T-helper 2 cell treated with Interferon-gamma antibody and Interleukin-4, amounts not matched to agents 5 μg/mL and 100 μg/mL, for 36 hours (primary cell): Measurements from ENCODE around the gene SDC4.

Source experiments
- DNase-seq: peaks from one replicate; pipeline ENCODE4 v3.0.0; 2021; ENCODE audit warnings: low spot score
- H3K27ac Mint-ChIP-seq: one replicate; pipeline ENCODE4 v1.8.0; 2021; ENCODE audit warnings: mild to moderate bottlenecking, mixed read lengths
- H3K27me3 Mint-ChIP-seq: one replicate; pipeline ENCODE4 v1.8.0; 2021; ENCODE audit warnings: low read depth, mixed read lengths
- H3K36me3 Mint-ChIP-seq: one replicate; pipeline ENCODE4 v1.8.0; 2021; ENCODE audit warnings: low read depth, mixed read lengths
- H3K4me1 Mint-ChIP-seq: one replicate; pipeline ENCODE4 v1.8.0; 2021; ENCODE audit warnings: low read depth, mixed read lengths
- H3K4me3 Mint-ChIP-seq: one replicate; pipeline ENCODE4 v1.8.0; 2022; ENCODE audit warnings: mild to moderate bottlenecking, moderate library complexity, mixed read lengths
- H3K9me3 Mint-ChIP-seq: one replicate; pipeline ENCODE4 v1.8.0; 2021; ENCODE audit warnings: mixed read lengths

The SDC4 gene

GRCh38 chr20:45343532-45344167 lies 4.6 kb downstream of the SDC4 start:
- no peak for DNase-seq
- H3K27me3 Mint-ChIP-seq, result no peaks in the 10 kb centered on the region
- peaks cover 2% of the 10 kb centered on the region for H3K36me3 Mint-ChIP-seq
- no peak overlapping the region for H3K4me3 Mint-ChIP-seq
- no peak overlapping the region for H3K27ac Mint-ChIP-seq
- H3K9me3 Mint-ChIP-seq, result no peaks in the 10 kb centered on the region
- H3K4me1 Mint-ChIP-seq, result peaks cover 41% of the 10 kb centered on the region

GRCh38 chr20:45342855-45343531 lies 5.2 kb downstream of the SDC4 start:
- no peaks in the 10 kb centered on the region for H3K9me3 Mint-ChIP-seq
- DNase-seq, result no peak
- H3K36me3 Mint-ChIP-seq, result peaks cover 2% of the 10 kb centered on the region
- no peak overlapping the region for H3K4me3 Mint-ChIP-seq
- no peak overlapping the region for H3K27ac Mint-ChIP-seq
- no peaks in the 10 kb centered on the region for H3K27me3 Mint-ChIP-seq
- H3K4me1 Mint-ChIP-seq, result peaks cover 39% of the 10 kb centered on the region

- Mint-ChIP-seq H3K27me3 (no peaks in the 10 kb centered on the region), H3K4me3 (no peak overlapping the region), H3K4me1 (peaks cover 34% of the 10 kb centered on the region), H3K36me3 (peaks cover 2% of the 10 kb centered on the region), H3K27ac (peak overlapping the region; percentile 10), H3K9me3 (no peaks in the 10 kb centered on the region)
- no peak for DNase-seq
Observed at GRCh38 chr20:45341939-45342854, 6.0 kb downstream of the SDC4 start.

GRCh38 chr20:45341579-45341938 lies 6.7 kb downstream of the SDC4 start:
- Mint-ChIP-seq H3K27ac (peak overlapping the region; percentile 10), H3K36me3 (peaks cover 2% of the 10 kb centered on the region), H3K9me3 (no peaks in the 10 kb centered on the region), H3K27me3 (no peaks in the 10 kb centered on the region), H3K4me3 (no peak overlapping the region), H3K4me1 (peaks cover 28% of the 10 kb centered on the region)
- DNase-seq, result no peak

GRCh38 chr20:45340951-45341350 lies 7.3 kb downstream of the SDC4 start:
- Mint-ChIP-seq H3K9me3 (no peaks in the 10 kb centered on the region), H3K27me3 (no peaks in the 10 kb centered on the region), H3K4me1 (peaks cover 23% of the 10 kb centered on the region), H3K4me3 (no peak overlapping the region), H3K27ac (no peak overlapping the region), H3K36me3 (peaks cover 2% of the 10 kb centered on the region)
- no peak for DNase-seq

- H3K9me3 Mint-ChIP-seq, result no peaks in the 10 kb centered on the region
- H3K27ac Mint-ChIP-seq, result no peak overlapping the region
- H3K36me3 Mint-ChIP-seq, result peaks cover 2% of the 10 kb centered on the region
- DNase-seq, result no peak
- no peaks in the 10 kb centered on the region for H3K27me3 Mint-ChIP-seq
- H3K4me3 Mint-ChIP-seq, result no peak overlapping the region
- H3K4me1 Mint-ChIP-seq, result peaks cover 17% of the 10 kb centered on the region
Observed at GRCh38 chr20:45340236-45340847, 7.9 kb downstream of the SDC4 start.

GRCh38 chr20:45339799-45340198 lies 8.4 kb downstream of the SDC4 start:
- Mint-ChIP-seq H3K27ac (no peak overlapping the region), H3K36me3 (no peaks in the 10 kb centered on the region), H3K9me3 (no peaks in the 10 kb centered on the region), H3K4me3 (no peak overlapping the region), H3K27me3 (no peaks in the 10 kb centered on the region), H3K4me1 (peaks cover 14% of the 10 kb centered on the region)
- no peak for DNase-seq

GRCh38 chr20:45339084-45339483 lies 9.1 kb downstream of the SDC4 start:
- DNase-seq, result no peak
- no peaks in the 10 kb centered on the region for H3K36me3 Mint-ChIP-seq
- no peak overlapping the region for H3K27ac Mint-ChIP-seq
- H3K27me3 Mint-ChIP-seq, result no peaks in the 10 kb centered on the region
- no peak overlapping the region for H3K4me3 Mint-ChIP-seq
- peaks cover 9% of the 10 kb centered on the region for H3K4me1 Mint-ChIP-seq
- no peaks in the 10 kb centered on the region for H3K9me3 Mint-ChIP-seq

- Mint-ChIP-seq H3K4me1 (peaks cover 8% of the 10 kb centered on the region), H3K27ac (no peak overlapping the region), H3K36me3 (no peaks in the 10 kb centered on the region)
Observed at GRCh38 chr20:45338121-45339030, 9.8 kb downstream of the SDC4 start.

GRCh38 chr20:45337367-45338120 lies 10.7 kb downstream of the SDC4 start:
- Mint-ChIP-seq H3K36me3 (no peaks in the 10 kb centered on the region), H3K27ac (no peak overlapping the region), H3K4me3 (no peak overlapping the region), H3K27me3 (no peaks in the 10 kb centered on the region), H3K9me3 (no peaks in the 10 kb centered on the region), H3K4me1 (peaks cover 8% of the 10 kb centered on the region)
- no peak for DNase-seq

More at GRCh38 chr20:45338121-45339030, 9.8 kb downstream of the SDC4 start:
- Mint-ChIP-seq H3K4me3 (no peak overlapping the region), H3K27me3 (no peaks in the 10 kb centered on the region), H3K9me3 (no peaks in the 10 kb centered on the region)
- DNase-seq, result no peak

- Mint-ChIP-seq H3K27me3 (no peaks in the 10 kb centered on the region), H3K27ac (peak overlapping the region; percentile 67)
Observed at GRCh38 chr20:45336530-45337366, 11.5 kb downstream of the SDC4 start.

GRCh38 chr20:45330476-45330875 lies 17.7 kb downstream of the SDC4 start:
- Mint-ChIP-seq H3K9me3 (no peaks in the 10 kb centered on the region), H3K4me3 (no peak overlapping the region), H3K27me3 (no peaks in the 10 kb centered on the region), H3K27ac (no peak overlapping the region), H3K4me1 (peaks cover 2% of the 10 kb centered on the region), H3K36me3 (peaks cover 10% of the 10 kb centered on the region)
- DNase-seq, result no peak

More at GRCh38 chr20:45336530-45337366, 11.5 kb downstream of the SDC4 start:
- peaks cover 8% of the 10 kb centered on the region for H3K4me1 Mint-ChIP-seq
- H3K4me3 Mint-ChIP-seq, result no peak overlapping the region
- DNase-seq, result no peak
- no peaks in the 10 kb centered on the region for H3K36me3 Mint-ChIP-seq
- H3K9me3 Mint-ChIP-seq, result no peaks in the 10 kb centered on the region
